ENCODE results near the gene PKNOX2.
A peak's percentile ranks its signal among the peaks of the same experiment; 100 is the strongest.

The PKNOX2 gene

GRCh38 chr11:125224391-125225021 lies 60.0 kb downstream of the PKNOX2 start:
- no peak overlapping the region for H3K4me3 ChIP-seq (ENCODE audit: control insufficient read depth, low read depth, low read length)
- TF ChIP-seq CTCF (conservative IDR thresholded peaks at IDR 0.05; ENCODE audit: control insufficient read depth, insufficient read depth, low read depth, low read length), result peak; percentile 28
- peak; percentile 17 for DNase-seq (ENCODE audit: low read depth)

GRCh38 chr11:125225401-125225800 lies 60.9 kb downstream of the PKNOX2 start:
- no peak for TF ChIP-seq CTCF (conservative IDR thresholded peaks at IDR 0.05; ENCODE audit: control insufficient read depth, insufficient read depth, low read depth, low read length)
- H3K4me3 ChIP-seq (ENCODE audit: control insufficient read depth, low read depth, low read length), result no peak overlapping the region
- DNase-seq (ENCODE audit: low read depth), result no peak

GRCh38 chr11:125226031-125226430 lies 61.5 kb downstream of the PKNOX2 start:
- TF ChIP-seq CTCF (conservative IDR thresholded peaks at IDR 0.05; ENCODE audit: control insufficient read depth, insufficient read depth, low read depth, low read length), result no peak
- H3K4me3 ChIP-seq (ENCODE audit: control insufficient read depth, low read depth, low read length), result no peak overlapping the region

GRCh38 chr11:125226706-125227105 lies 62.2 kb downstream of the PKNOX2 start:
- DNase-seq (ENCODE audit: low read depth), result no peak
- no peak for TF ChIP-seq CTCF (conservative IDR thresholded peaks at IDR 0.05; ENCODE audit: control insufficient read depth, insufficient read depth, low read depth, low read length)
- no peak overlapping the region for H3K4me3 ChIP-seq (ENCODE audit: control insufficient read depth, low read depth, low read length)

More at GRCh38 chr11:125226031-125226430, 61.5 kb downstream of the PKNOX2 start:
- DNase-seq (ENCODE audit: low read depth), result no peak

- no peak for TF ChIP-seq CTCF (conservative IDR thresholded peaks at IDR 0.05; ENCODE audit: control insufficient read depth, insufficient read depth, low read depth, low read length)
- DNase-seq (ENCODE audit: low read depth), result no peak
- no peak overlapping the region for H3K4me3 ChIP-seq (ENCODE audit: control insufficient read depth, low read depth, low read length)
These were observed 62.6 kb downstream of the PKNOX2 start for GRCh38 chr11:125227151-125227550.

GRCh38 chr11:125228445-125228844 lies 63.9 kb downstream of the PKNOX2 start:
- no peak overlapping the region for H3K4me3 ChIP-seq (ENCODE audit: control insufficient read depth, low read depth, low read length)
- no peak for DNase-seq (ENCODE audit: low read depth)
- no peak for TF ChIP-seq CTCF (conservative IDR thresholded peaks at IDR 0.05; ENCODE audit: control insufficient read depth, insufficient read depth, low read depth, low read length)

- DNase-seq (ENCODE audit: low read depth), result no peak
- no peak overlapping the region for H3K4me3 ChIP-seq (ENCODE audit: control insufficient read depth, low read depth, low read length)
- no peak for TF ChIP-seq CTCF (conservative IDR thresholded peaks at IDR 0.05; ENCODE audit: control insufficient read depth, insufficient read depth, low read depth, low read length)
These were observed 64.4 kb downstream of the PKNOX2 start for GRCh38 chr11:125228993-125229392.

Data from fibroblast of mammary gland (primary cell).